ENCODE results near the gene SEZ6L. TPM values are rescaled to one million over a fixed set of nuclear protein-coding genes. Genes with fewer than 3 reads are reported as not detected.

SEZ6L gene
- total and polyA plus RNA-seq, 10 donors, result 0.02 to 0.72 (median 0.30) TPM; not detected in 2

- Histone ChIP-seq H3K4me3 (no peak overlapping the region), H3K4me1 (peaks cover 0 to 5% (median 0%) of the 10 kb centered on the region in 6 donors), H3K27me3 (replicated peaks in 1 of 7) (peaks cover 0 to 74% (median 14%) of the 10 kb centered on the region in 7 donors), H3K9me3 (peaks cover 0 to 11% (median 3%) of the 10 kb centered on the region in 8 donors), H3K27ac (no peak overlapping the region), H3K36me3 (no peaks in the 10 kb centered on the region)
- intact Hi-C loops (cut with DNase I; ENCODE audit: low total_unique reads), result no loop called here
- WGBS, 5 donors, result 65 to 75% (median 70%) methylated on average over 10 of the region's 10 CpGs
- no peak for DNase-seq
- TF ChIP-seq POLR2AphosphoS5 (IDR thresholded peaks at IDR 0.05) (no peak), CTCF (IDR thresholded peaks at IDR 0.05 in 8 of 11, conservative IDR thresholded peaks at IDR 0.05 in 3 of 11) (no peak), POLR2A (IDR thresholded peaks at IDR 0.05) (no peak)
These were observed 211.0 kb downstream of the SEZ6L start for GRCh38 chr22:26380072-26380830.

- Histone ChIP-seq H3K27me3 (replicated peaks in 1 of 7) (peaks cover 0 to 69% (median 0%) of the 10 kb centered on the region in 7 donors), H3K27ac (no peak overlapping the region), H3K4me1 (no peaks in the 10 kb centered on the region), H3K36me3 (no peaks in the 10 kb centered on the region), H3K9me3 (peaks cover 0 to 11% (median 3%) of the 10 kb centered on the region in 8 donors), H3K4me3 (no peak overlapping the region)
- 60 to 79% (median 63%) methylated on average over 3 of the region's 3 CpGs for WGBS, 5 donors
- DNase-seq, result no peak
- intact Hi-C loops (cut with DNase I; ENCODE audit: low total_unique reads), result no loop called here
- TF ChIP-seq POLR2AphosphoS5 (IDR thresholded peaks at IDR 0.05) (no peak), CTCF (IDR thresholded peaks at IDR 0.05 in 8 of 11, conservative IDR thresholded peaks at IDR 0.05 in 3 of 11) (no peak), POLR2A (IDR thresholded peaks at IDR 0.05) (no peak)
These were observed 213.5 kb downstream of the SEZ6L start for GRCh38 chr22:26382782-26383181.

GRCh38 chr22:26383968-26384556 is 214.8 kb downstream of the SEZ6L start:
- no peak overlapping the region for H3K4me3 ChIP-seq
- H3K9me3 ChIP-seq, result peaks cover 0 to 5% (median 2%) of the 10 kb centered on the region in 8 donors
- 68 to 89% (median 80%) methylated on average over 7 of the region's 7 CpGs for WGBS, 5 donors
- intact Hi-C loops (cut with DNase I; ENCODE audit: low total_unique reads), result no loop called here
- DNase-seq, result no peak
- TF ChIP-seq POLR2AphosphoS5 (IDR thresholded peaks at IDR 0.05), result no peak
- no peak for TF ChIP-seq POLR2A (IDR thresholded peaks at IDR 0.05)
- H3K36me3 ChIP-seq, result no peaks in the 10 kb centered on the region
- peaks cover 0 to 56% (median 0%) of the 10 kb centered on the region in 7 donors for H3K27me3 ChIP-seq (replicated peaks in 1 of 7)
- no peak overlapping the region for H3K27ac ChIP-seq
- no peaks in the 10 kb centered on the region for H3K4me1 ChIP-seq

- no peaks in the 10 kb centered on the region for H3K4me1 ChIP-seq
- no peak for TF ChIP-seq CTCF (IDR thresholded peaks at IDR 0.05 in 8 of 11, conservative IDR thresholded peaks at IDR 0.05 in 3 of 11)
- TF ChIP-seq POLR2AphosphoS5 (IDR thresholded peaks at IDR 0.05), result no peak
- no peak for TF ChIP-seq POLR2A (IDR thresholded peaks at IDR 0.05)
- H3K27me3 ChIP-seq (replicated peaks in 1 of 7), result peaks cover 0 to 45% (median 0%) of the 10 kb centered on the region in 7 donors
- WGBS, 5 donors, result 32 to 56% (median 50%) methylated on average over 1 of the region's 1 CpG
- intact Hi-C loops (cut with DNase I; ENCODE audit: low total_unique reads), result no loop called here
- H3K27ac ChIP-seq, result no peak overlapping the region
- DNase-seq, result no peak
- H3K36me3 ChIP-seq, result no peaks in the 10 kb centered on the region
- no peaks in the 10 kb centered on the region for H3K9me3 ChIP-seq
- H3K4me3 ChIP-seq, result no peak overlapping the region
These were observed 215.9 kb downstream of the SEZ6L start for GRCh38 chr22:26385164-26385563.

Data from spleen (tissue), 11 donors.